Coronary artery (tissue), 2 donors: Measurements from ENCODE around the gene CSKMT.
"Not testable (repeated sequence)": the region's sequence is repeated elsewhere in the genome, so short reads cannot be mapped to it uniquely, and the experiment has no call there.

Source experiments
- DNase-seq: peaks from one replicate; pipeline ENCODE4 v3.0.0-alpha.2; 2017; ENCODE audit warnings: low spot score
- H3K27ac ChIP-seq, 2 donors: fragments of 200-600 bp; sonication (generic); one replicate each; pipeline ENCODE4 v1.5.1; 2016 to 2019
- H3K4me3 ChIP-seq: fragments of 200-600 bp; sonication (generic); 2 replicates; pipeline ENCODE4 v1.5.1; 2016; ENCODE audit warnings: mild to moderate bottlenecking, moderate library complexity
- CTCF ChIP-seq: fragments of 200-600 bp; sonication (generic); IDR thresholded peaks from one replicate; pipeline ENCODE4 v1.5.1; 2019; ENCODE audit warnings: antibody characterized with exemption

CSKMT gene

DNA sequence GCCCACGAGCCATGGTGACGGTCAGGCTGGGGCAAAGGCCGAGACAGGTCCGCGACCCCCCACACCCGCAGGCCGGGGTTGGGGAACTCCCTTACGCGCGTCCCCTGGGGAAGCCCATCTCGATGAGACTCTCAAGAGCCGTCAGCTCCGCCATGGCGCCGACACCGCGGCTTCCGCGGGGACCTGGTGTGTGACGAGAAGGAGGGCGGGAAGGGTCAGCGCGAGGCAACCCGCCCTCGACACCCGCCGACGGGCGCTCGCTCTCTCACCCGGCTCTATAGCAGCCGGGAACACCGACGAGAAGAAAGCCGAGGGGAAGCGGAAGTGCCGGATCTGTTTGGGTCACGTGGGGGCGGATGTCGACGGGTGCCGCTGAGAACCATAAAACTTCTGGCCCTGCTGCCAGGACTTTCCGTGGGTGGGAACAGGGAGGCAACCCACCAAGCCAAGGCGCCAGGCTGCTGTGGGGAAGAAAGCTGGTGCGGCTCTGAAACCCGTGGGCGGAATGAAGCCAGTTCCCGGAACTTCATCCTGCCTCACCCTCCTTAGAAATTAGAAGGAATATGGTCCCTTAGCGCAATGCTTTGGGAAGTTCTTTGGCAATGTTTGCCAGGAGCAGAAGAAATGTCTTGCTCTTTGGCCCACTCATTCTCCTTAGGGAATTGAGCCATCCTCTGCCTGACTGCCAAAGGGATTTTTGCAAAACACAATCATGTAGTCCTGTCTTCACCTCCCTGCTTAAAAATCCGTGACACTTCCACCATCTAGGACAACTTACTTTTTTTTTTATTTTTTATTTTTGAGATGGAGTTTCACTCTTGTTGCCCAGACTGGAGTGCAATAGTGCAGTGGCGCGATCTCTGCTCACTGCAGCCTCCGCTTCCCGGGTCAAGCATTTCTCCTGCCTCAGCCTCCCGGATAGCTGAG lies 13.9 kb downstream of the CSKMT start, which contains the start of gene UBXN1:
UBXN1 (minus strand) TSS at position 304 of the 927 bp plus-strand sequence; CDS start at position 154, 150 bp downstream.
- Histone ChIP-seq H3K4me3 (peak within 1 kb of the TSS; percentile 87), H3K27ac (peak within 1 kb of the TSS; percentile 84 to 89)
- DNase-seq, result peak; percentile 95
- no peak for TF ChIP-seq CTCF

GRCh38 chr11:62680825-62681240 lies 15.7 kb downstream of the CSKMT start:
- no peak for TF ChIP-seq CTCF
- no peak overlapping the region for H3K4me3 ChIP-seq
- DNase-seq, result no peak
- peak overlapping the region in 1 of 2 donors; percentile 30 for H3K27ac ChIP-seq

- Histone ChIP-seq H3K27ac (no peak overlapping the region), H3K4me3 (no peak overlapping the region)
- no peak for DNase-seq
- TF ChIP-seq CTCF, result no peak
These were observed 17.4 kb downstream of the CSKMT start for GRCh38 chr11:62682518-62682917.

DNA sequence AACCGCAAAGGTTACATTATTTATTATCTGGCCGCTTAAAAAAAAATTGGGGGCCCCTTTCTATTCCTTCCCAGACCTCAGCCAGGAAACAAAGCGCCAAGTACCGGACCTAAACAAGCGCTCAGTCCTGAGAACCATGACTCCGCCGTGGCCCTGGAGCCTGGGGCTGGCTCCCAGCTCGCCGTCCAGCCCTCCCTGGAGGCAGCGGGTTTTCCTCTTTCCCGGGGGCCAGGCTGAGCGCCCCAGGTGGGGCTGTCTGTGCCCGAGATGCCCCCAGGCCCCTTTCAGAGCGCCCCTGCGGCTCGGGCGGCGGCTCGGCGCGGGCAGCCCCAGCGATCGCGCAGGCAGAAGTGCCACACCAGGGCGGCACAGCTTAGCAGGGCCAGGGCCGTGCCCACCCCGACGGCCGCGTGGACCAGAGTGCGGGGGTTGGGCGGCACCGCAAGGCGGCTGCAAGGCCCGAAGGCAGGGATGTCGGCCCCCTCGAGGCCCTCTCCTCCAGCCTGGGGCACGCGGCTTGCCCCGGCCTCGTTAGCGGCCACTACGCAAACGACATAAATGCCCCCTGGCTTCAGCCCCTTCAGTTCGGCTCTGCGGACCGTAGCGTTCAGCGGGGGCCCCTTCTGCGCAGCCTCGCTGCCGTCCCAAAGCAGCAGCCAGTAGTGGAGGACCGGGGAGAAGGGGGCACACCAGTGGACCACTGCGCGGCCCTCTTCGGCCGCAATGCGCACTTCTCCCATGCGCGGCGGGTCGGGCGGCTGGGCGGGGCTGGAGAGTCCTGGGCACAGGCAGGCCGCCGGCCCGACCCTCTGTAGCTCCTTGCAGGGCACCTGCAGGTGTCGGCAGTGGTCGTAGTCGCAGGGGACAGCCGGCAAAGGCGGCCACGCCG lies 22.6 kb downstream of the CSKMT start:
- DNase-seq, result no peak
- Histone ChIP-seq H3K4me3 (peak overlapping the region; percentile 39), H3K27ac (peak overlapping the region in 1 of 2 donors; percentile 23)
- TF ChIP-seq CTCF, result no peak

DNA sequence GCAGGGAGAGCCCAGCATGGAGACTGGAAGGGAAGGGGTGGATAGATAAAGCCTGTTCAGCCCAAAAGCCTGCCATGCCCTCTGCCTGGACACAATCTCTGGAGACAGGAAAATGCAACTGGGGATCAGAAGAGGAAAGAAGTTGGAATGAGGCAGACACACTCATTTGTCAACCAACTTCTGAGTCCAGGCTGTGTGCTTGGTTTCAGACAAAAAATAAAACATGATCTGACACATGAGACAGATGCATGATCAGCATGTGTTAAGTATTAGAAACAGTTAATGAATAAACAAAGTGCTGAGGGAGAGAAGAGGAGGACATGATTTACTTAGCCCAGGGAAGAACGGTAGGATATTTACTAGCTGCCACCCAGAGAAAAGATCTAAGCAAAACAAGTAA lies 23.4 kb downstream of the CSKMT start:
- H3K4me3 ChIP-seq, result peak overlapping the region; percentile 39
- H3K27ac ChIP-seq, result peak overlapping the region in 1 of 2 donors; percentile 23
- TF ChIP-seq CTCF, result no peak
- DNase-seq, result no peak

- peak; percentile 83 for DNase-seq
- Histone ChIP-seq H3K27ac (peak within 1 kb of the TSS; percentile 42 to 74), H3K4me3 (peak within 1 kb of the TSS; percentile 45)
- no peak for TF ChIP-seq CTCF
These were observed 24.5 kb downstream of the CSKMT start, which contains the start of gene LRRN4CL for GRCh38 chr11:62689421-62690183. LRRN4CL (minus strand) TSS chr11:62689530; CDS start chr11:62688508, 1,022 bp downstream.

GRCh38 chr11:62693624-62694023 lies 28.5 kb downstream of the CSKMT start:
- not testable (repeated sequence) for H3K27ac ChIP-seq, DNase-seq, H3K4me3 ChIP-seq
